Choroid plexus epithelial cell (primary cell): Measurements from ENCODE around the gene CTNNA3.

ENCODE experiments used
- DNase-seq: peaks from one replicate; pipeline ENCODE4 v3.0.0-alpha.2; 2010; ENCODE audit warnings: low read depth
- H3K4me3 ChIP-seq: 2 replicates; pipeline ENCODE4 v1.5.1; 2011; ENCODE audit warnings: low read depth, mild to moderate bottlenecking, control low read depth, low read length, moderate library complexity
- TF ChIP-seq, protein P1 (sequence below): conservative IDR thresholded peaks from 2 replicates; pipeline ENCODE4 v1.5.1; 2011; ENCODE audit warnings: low read depth, mild to moderate bottlenecking, control low read depth, inconsistent platforms, low read length, moderate library complexity

Gene CTNNA3

DNA sequence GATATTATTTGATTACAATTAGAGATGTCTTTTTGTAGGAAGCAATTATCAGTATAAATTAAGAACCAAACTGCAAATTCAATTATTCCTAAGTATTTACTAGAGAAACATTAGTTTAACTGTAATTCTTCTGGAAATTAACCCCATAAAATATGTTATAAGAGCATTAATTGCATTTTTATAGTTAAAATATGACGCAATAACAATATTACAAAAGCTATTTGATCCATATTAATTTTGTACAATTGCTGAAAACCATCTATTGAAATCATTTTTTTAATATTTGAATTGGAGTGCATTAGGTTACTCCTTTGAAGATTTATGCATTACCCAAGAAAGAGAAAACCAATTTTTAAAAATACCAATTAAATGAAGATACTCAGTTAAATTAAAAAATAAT is 1024.9 kb downstream of the CTNNA3 start:
- DNase-seq: no peak
- H3K4me3 ChIP-seq: no peak overlapping the region
- TF ChIP-seq, protein P1, sequence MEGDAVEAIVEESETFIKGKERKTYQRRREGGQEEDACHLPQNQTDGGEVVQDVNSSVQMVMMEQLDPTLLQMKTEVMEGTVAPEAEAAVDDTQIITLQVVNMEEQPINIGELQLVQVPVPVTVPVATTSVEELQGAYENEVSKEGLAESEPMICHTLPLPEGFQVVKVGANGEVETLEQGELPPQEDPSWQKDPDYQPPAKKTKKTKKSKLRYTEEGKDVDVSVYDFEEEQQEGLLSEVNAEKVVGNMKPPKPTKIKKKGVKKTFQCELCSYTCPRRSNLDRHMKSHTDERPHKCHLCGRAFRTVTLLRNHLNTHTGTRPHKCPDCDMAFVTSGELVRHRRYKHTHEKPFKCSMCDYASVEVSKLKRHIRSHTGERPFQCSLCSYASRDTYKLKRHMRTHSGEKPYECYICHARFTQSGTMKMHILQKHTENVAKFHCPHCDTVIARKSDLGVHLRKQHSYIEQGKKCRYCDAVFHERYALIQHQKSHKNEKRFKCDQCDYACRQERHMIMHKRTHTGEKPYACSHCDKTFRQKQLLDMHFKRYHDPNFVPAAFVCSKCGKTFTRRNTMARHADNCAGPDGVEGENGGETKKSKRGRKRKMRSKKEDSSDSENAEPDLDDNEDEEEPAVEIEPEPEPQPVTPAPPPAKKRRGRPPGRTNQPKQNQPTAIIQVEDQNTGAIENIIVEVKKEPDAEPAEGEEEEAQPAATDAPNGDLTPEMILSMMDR: no peak

DNA sequence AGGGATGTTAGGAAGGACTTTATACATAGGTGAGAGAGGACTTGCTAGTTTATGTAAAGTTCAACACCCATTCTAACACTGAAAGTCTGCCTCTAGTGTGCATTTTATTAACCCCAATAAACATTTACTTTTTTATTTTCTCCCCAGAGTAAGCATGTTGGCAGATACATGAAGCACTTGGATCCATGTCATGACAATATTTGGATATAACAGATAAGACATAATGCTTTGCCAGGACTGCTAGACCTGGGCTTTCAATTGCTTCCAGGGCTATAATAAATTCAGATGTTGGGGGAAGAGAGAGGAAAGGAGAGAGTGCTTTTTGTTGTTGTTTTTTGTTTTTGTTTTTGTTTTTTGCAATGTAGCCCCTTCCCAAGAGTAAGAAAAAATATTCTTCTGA is 1039.5 kb downstream of the CTNNA3 start:
- no peak for DNase-seq
- H3K4me3 ChIP-seq: no peak overlapping the region
- TF ChIP-seq, protein P1: no peak

DNA sequence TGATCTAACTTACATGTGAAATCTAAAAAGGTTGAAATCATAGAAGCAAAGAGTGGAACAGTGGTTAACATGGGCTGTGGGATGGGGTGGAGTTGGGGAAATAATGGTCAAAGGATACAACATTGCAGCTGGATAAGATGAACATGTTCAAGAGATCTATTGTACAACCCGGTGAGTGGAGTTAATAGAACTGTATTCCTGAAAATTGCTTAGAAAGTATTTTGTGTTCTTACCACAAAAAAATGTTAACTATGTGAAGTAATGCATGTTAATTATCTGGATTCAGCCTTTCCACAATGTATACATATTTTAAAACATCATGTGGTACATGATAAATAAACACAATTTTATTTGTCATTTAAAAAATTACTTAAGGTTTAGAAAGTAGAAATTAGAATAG is 1041.1 kb downstream of the CTNNA3 start:
- TF ChIP-seq, protein P1: no peak
- no peak overlapping the region for H3K4me3 ChIP-seq
- DNase-seq: peak; percentile 2

DNA sequence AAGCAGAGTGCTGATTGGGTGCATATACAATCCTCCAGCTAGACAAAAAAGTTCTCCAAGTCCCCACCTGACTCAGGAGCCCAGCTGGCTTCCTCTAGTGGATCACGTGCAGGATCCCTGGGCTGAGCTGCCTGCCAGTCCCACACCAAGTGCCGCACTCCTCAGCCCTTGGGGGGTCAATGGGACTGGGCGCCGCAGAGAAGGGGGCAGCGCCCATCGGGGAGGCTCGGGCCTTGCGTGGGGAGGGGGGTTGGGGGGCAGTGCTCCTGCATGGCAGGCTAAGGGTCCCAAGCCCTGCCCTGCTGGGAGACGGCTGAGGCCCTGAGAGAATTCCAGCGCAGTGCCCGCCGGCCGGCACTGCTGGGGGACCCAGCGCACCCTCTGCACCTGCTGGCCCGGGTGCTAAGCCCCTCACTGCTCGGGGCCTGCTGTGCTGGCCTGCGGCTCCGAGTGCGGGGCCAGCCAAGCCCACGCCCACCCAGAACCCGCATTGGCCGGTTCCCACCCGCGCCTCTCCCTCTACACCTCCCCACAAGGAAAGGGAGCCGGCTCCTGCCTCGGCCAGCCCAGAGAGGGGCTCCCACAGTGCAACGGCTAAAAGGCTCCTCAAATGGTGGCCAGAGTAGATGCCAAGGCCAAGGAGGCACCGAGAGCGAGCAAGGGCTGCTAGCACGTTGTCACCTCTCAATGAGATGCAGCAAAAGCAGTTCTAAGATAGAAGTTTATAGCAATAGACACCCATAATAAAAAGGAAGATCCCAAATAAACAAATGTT is 1044.5 kb downstream of the CTNNA3 start:
- TF ChIP-seq, protein P1: no peak
- DNase-seq: no peak
- no peak overlapping the region for H3K4me3 ChIP-seq

DNA sequence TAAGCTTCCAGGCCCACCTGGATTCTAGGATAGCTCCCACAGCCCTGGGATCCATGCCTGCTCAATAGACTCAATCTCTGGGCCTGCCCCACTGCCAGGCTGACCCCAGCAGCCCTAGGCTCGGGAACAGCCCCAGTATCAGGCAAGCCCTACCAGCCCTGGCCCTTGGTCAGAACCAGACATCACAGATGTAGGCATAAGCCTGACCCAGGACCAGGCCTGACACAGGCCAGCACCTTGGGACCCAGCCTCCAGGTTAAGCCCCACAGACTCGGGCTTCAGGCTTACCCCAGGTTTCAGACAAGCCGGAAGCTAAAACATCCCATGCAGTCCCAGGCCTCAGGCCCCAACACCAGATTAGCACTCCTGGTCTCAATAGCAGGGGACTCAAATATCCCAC is 1046.4 kb downstream of the CTNNA3 start:
- no peak overlapping the region for H3K4me3 ChIP-seq
- TF ChIP-seq, protein P1: no peak
- DNase-seq: no peak

DNA sequence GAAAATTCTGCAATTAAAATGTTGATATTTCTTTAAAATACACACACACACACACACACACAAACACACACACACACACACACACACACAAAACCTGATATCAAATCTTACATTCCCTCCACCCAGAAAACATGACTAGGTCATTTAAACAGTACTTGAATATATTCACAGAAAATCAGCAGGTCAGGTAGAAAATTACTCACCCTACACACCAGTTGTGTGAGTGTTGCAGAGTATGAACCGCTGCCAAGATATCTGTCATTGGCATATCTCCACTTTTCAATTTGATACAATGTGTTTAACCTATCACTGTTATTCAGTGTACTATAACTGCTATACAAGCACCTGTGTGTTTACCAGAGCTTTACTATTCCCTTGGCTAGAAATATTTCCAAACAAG is 1053.8 kb downstream of the CTNNA3 start:
- H3K4me3 ChIP-seq: no peak overlapping the region
- DNase-seq: peak; percentile 5
- TF ChIP-seq, protein P1: no peak

DNA sequence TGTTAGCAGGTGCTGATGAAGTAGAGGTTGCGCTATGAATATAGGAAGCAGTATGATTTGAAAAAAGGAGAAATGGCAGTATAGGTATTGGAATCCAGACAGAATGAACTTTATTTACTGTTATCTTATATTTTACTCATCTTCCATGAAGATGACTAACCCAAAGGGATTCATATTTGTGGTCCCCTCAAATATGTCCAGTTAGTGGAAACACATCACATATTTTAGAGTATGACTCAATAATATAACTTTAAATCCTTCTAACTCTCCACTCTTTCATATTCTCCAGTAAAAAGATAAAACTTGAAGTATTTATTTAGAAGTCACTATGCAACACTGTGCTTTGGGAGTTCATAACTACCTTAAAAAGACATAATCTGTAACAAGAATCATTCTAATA is 1056.6 kb downstream of the CTNNA3 start:
- peak; percentile 41 for DNase-seq
- TF ChIP-seq, protein P1: no peak

More for the DNA sequence above, 1056.6 kb downstream of the CTNNA3 start:
- no peak overlapping the region for H3K4me3 ChIP-seq
